SK-N-MC (cell line): ENCODE data around the gene ABHD1.

ENCODE experiments used
- EZH2 ChIP-seq: fragments of 200-600 bp; sonication (generic); IDR thresholded peaks from one replicate; pipeline ENCODE4 v1.6.1; 2017; ENCODE audit warnings: antibody characterized with exemption
- POLR2AphosphoS5 ChIP-seq: IDR thresholded peaks from 2 replicates; pipeline ENCODE4 v1.6.1; 2012; ENCODE audit warnings: mild to moderate bottlenecking, low read depth, low read length, borderline replicate concordance

DNA sequence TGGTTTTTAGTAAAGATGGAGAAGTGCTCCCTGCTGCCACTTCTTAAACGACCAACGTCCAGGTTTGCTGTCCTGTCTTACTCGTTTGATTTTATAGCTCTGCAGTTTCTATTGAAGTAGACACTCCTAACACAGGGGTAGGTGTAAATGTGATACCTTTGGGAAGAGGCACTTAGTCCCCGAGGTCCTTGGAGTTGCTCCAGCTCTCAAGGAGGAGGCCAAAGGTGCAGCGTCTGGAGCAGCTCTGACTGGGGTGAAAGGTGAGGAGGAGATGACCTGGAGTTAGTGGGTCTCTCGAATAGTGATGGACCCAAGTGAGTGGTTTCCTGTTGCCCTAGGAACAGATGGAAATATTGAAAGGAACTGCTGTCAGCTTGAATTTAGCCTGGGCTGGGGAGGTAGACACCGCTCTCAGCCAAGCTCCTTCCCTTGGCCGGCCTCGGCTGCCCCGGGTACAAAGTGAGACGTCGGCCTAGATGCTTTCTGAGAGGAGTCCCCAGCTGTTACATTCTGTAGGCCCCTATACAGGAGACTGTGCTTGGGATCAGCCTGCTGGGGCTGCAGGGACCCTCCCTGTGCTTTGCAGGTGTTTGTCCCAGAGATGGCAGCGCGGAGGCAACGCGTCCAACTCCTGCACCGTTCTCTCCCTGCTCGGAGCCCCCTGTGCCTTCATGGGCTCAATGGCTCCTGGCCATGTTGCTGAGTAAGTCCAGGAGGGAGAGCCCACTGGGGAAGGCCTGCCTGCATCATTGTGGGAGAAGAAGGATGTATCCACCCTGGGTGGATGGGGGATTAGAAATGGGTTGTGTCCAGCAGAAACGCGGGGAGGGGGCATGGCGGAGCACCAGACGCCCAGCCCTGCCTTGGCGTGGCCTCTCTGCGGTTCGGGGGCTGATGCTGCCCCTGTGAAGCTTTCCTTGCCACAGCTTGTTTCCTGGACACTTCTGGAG lies 31.6 kb upstream of the ABHD1 start:
- TF ChIP-seq POLR2AphosphoS5 (no peak), EZH2 (no peak)
